ES-I3 (cell line): ENCODE data around the gene UQCRC2.
"Not testable (repeated sequence)": the region's sequence is repeated elsewhere in the genome, so short reads cannot be mapped to it uniquely, and the experiment has no call there.

Source experiments
- H3K36me3 ChIP-seq: 2 replicates; pipeline ENCODE4 v1.6.1; 2013; ENCODE audit warnings: mild to moderate bottlenecking, low read length, control low read depth, moderate library complexity; ENCODE audit not compliant: insufficient read depth
- H3K4me1 ChIP-seq: 2 replicates; pipeline ENCODE4 v1.6.1; 2013; ENCODE audit warnings: mild to moderate bottlenecking, control low read depth, low read length; ENCODE audit not compliant: insufficient read depth
- H3K9ac ChIP-seq: 2 replicates; pipeline ENCODE4 v1.6.1; 2013; ENCODE audit warnings: low read depth, mild to moderate bottlenecking, low read length, moderate library complexity
- H3K9me3 ChIP-seq: 2 replicates; pipeline ENCODE4 v1.6.1; 2013; ENCODE audit warnings: mild to moderate bottlenecking, low read length, moderate library complexity; ENCODE audit not compliant: control insufficient read depth, insufficient read depth

UQCRC2 gene

GRCh38 chr16:21990381-21990944 lies 37.3 kb downstream of the UQCRC2 start:
- no peaks in the 10 kb centered on the region for H3K36me3 ChIP-seq
- no peak overlapping the region for H3K9ac ChIP-seq
- peaks cover 8% of the 10 kb centered on the region for H3K4me1 ChIP-seq
- no peaks in the 10 kb centered on the region for H3K9me3 ChIP-seq

GRCh38 chr16:21991621-21992020 lies 38.5 kb downstream of the UQCRC2 start:
- H3K36me3 ChIP-seq: no peaks in the 10 kb centered on the region
- no peak overlapping the region for H3K9ac ChIP-seq
- no peaks in the 10 kb centered on the region for H3K9me3 ChIP-seq
- peaks cover 8% of the 10 kb centered on the region for H3K4me1 ChIP-seq

GRCh38 chr16:21994856-21995465 lies 41.8 kb downstream of the UQCRC2 start:
- H3K9me3 ChIP-seq: no peaks in the 10 kb centered on the region
- H3K9ac ChIP-seq: no peak overlapping the region
- H3K36me3 ChIP-seq: no peaks in the 10 kb centered on the region
- H3K4me1 ChIP-seq: peaks cover under 1% of the 10 kb centered on the region; the same call in 1 of the 2 replicates

- Histone ChIP-seq H3K9me3 (no peaks in the 10 kb centered on the region), H3K36me3 (no peaks in the 10 kb centered on the region), H3K4me1 (no peaks in the 10 kb centered on the region), H3K9ac (no peak overlapping the region)
These were observed 43.9 kb downstream of the UQCRC2 start for GRCh38 chr16:21996923-21997696.

GRCh38 chr16:21997697-21998480 lies 44.7 kb downstream of the UQCRC2 start:
- Histone ChIP-seq H3K9me3 (no peaks in the 10 kb centered on the region), H3K36me3 (no peaks in the 10 kb centered on the region), H3K4me1 (no peaks in the 10 kb centered on the region), H3K9ac (no peak overlapping the region)

GRCh38 chr16:22001591-22001990 lies 48.4 kb downstream of the UQCRC2 start:
- Histone ChIP-seq H3K36me3 (no peaks in the 10 kb centered on the region), H3K4me1 (peaks cover 1% of the 10 kb centered on the region; the same call in 1 of the 2 replicates), H3K9ac (peak overlapping the region; percentile 31; the same call in 1 of the 2 replicates), H3K9me3 (no peaks in the 10 kb centered on the region)

- H3K9ac ChIP-seq, H3K36me3 ChIP-seq, H3K9me3 ChIP-seq, H3K4me1 ChIP-seq: not testable (repeated sequence)
These were observed 48.9 kb downstream of the UQCRC2 start for GRCh38 chr16:22002047-22002446.

- H3K9ac ChIP-seq: no peak overlapping the region
These were observed 50.0 kb downstream of the UQCRC2 start for GRCh38 chr16:22003195-22003594.

GRCh38 chr16:22004341-22004740 lies 51.2 kb downstream of the UQCRC2 start:
- Histone ChIP-seq H3K9me3 (no peaks in the 10 kb centered on the region), H3K9ac (no peak overlapping the region), H3K36me3 (no peaks in the 10 kb centered on the region), H3K4me1 (peaks cover 3% of the 10 kb centered on the region; the same call in 1 of the 2 replicates)

More at GRCh38 chr16:22003195-22003594, 50.0 kb downstream of the UQCRC2 start:
- Histone ChIP-seq H3K9me3 (no peaks in the 10 kb centered on the region), H3K4me1 (peaks cover 3% of the 10 kb centered on the region; the same call in 1 of the 2 replicates), H3K36me3 (no peaks in the 10 kb centered on the region)

- H3K36me3 ChIP-seq: no peaks in the 10 kb centered on the region
- no peak overlapping the region for H3K9ac ChIP-seq
- no peaks in the 10 kb centered on the region for H3K9me3 ChIP-seq
- H3K4me1 ChIP-seq: peaks cover 3% of the 10 kb centered on the region; the same call in 1 of the 2 replicates
These were observed 52.6 kb downstream of the UQCRC2 start for GRCh38 chr16:22005746-22006145.

GRCh38 chr16:22006636-22007035 lies 53.5 kb downstream of the UQCRC2 start:
- Histone ChIP-seq H3K9me3 (no peaks in the 10 kb centered on the region), H3K36me3 (no peaks in the 10 kb centered on the region), H3K9ac (no peak overlapping the region), H3K4me1 (peaks cover 3% of the 10 kb centered on the region; the same call in 1 of the 2 replicates)

GRCh38 chr16:22007159-22007508 lies 54.0 kb downstream of the UQCRC2 start:
- Histone ChIP-seq H3K9me3 (no peaks in the 10 kb centered on the region), H3K4me1 (peaks cover 3% of the 10 kb centered on the region; the same call in 1 of the 2 replicates), H3K36me3 (no peaks in the 10 kb centered on the region), H3K9ac (peak overlapping the region; percentile 88; the same call in 1 of the 2 replicates)

- H3K36me3 ChIP-seq: no peaks in the 10 kb centered on the region
- H3K9ac ChIP-seq: peak within 1 kb of the TSS; percentile 88
- H3K9me3 ChIP-seq: no peaks in the 10 kb centered on the region
- peaks cover 3% of the 10 kb centered on the region; the same call in 1 of the 2 replicates for H3K4me1 ChIP-seq
These were observed 54.5 kb downstream of the UQCRC2 start, which contains the start of gene MOSMO for GRCh38 chr16:22007509-22008214. Gene MOSMO, plus strand, starts transcription at chr16:22008111. Its CDS starts 191 bp downstream, at chr16:22008302.
